Progenitor cell of endocrine pancreas (in vitro differentiated cells): ENCODE results near the gene IST1. TPM values are rescaled to one million over a fixed set of nuclear protein-coding genes. Genes with fewer than 3 reads are reported as not detected.
A peak's percentile ranks its signal among the peaks of the same experiment; 100 is the strongest.

Experiments used
- DNase-seq: peaks from one replicate; pipeline ENCODE4 v3.0.0; 2021; ENCODE audit warnings: low spot score; ENCODE audit not compliant: unreplicated experiment
- H3K27ac Mint-ChIP-seq: 2 replicates; pipeline ENCODE4 v1.8.0; 2021; ENCODE audit warnings: mild to moderate bottlenecking, moderate library complexity, mixed read lengths
- H3K27me3 Mint-ChIP-seq: 2 replicates; pipeline ENCODE4 v1.8.0; 2021; ENCODE audit warnings: mixed read lengths
- H3K36me3 Mint-ChIP-seq: 2 replicates; pipeline ENCODE4 v1.8.0; 2022; ENCODE audit warnings: mixed read lengths; ENCODE audit not compliant: insufficient read depth
- H3K4me1 Mint-ChIP-seq: 2 replicates; pipeline ENCODE4 v1.8.0; 2021; ENCODE audit warnings: low read depth, mixed read lengths
- H3K4me3 Mint-ChIP-seq: 2 replicates; pipeline ENCODE4 v1.8.0; 2021; ENCODE audit warnings: low read depth, mild to moderate bottlenecking, moderate library complexity, mixed read lengths
- H3K9me3 Mint-ChIP-seq: 2 replicates; pipeline ENCODE4 v1.8.0; 2021; ENCODE audit warnings: low read depth, mixed read lengths
- CTCF ChIP-seq: fragments of 200-600 bp; sonication (generic); IDR thresholded peaks from one replicate; pipeline ENCODE4 v1.5.0; 2021; ENCODE audit warnings: antibody characterized with exemption, mild to moderate bottlenecking; ENCODE audit not compliant: unreplicated experiment
- long read RNA-seq: library from polyadenylated mRNA; unstranded; transcript quantifications from one replicate; pipeline ENCODE4 v2.0.0, GENCODE V29; 2020
- total RNA-seq: library from RNA; stranded (reverse); gene quantifications from 2 replicates; pipeline ENCODE4 v1.2.1, GENCODE V29; 2021

The IST1 gene
- total RNA-seq, result 280 and 304 TPM in 2 replicates
- long read RNA-seq, full-length matches to known transcripts, result 761 of 963 reads
- long read RNA-seq, partial matches to known transcripts, result 60 of 963 reads
- long read RNA-seq, other reads (novel, unspliced or antisense), result 142 of 963 reads

- H3K36me3 Mint-ChIP-seq, result peaks cover 6% of the 10 kb centered on the region
- H3K9me3 Mint-ChIP-seq, result no peaks in the 10 kb centered on the region
Measured at GRCh38 chr16:71894921-71895678, at the start of gene IST1. IST1 (plus strand) TSS chr16:71895531; CDS start chr16:71915641, 20,110 bp downstream.

GRCh38 chr16:71845639-71846430 is 49.5 kb upstream of the IST1 start, which contains the start of gene ATXN1L:
ATXN1L (plus strand) TSS chr16:71845976; CDS start chr16:71849741, 3,765 bp downstream.
- Mint-ChIP-seq H3K27ac (peak within 1 kb of the TSS; percentile 97), H3K4me3 (peak within 1 kb of the TSS; percentile 92), H3K27me3 (no peaks in the 10 kb centered on the region), H3K36me3 (peaks cover 12% of the 10 kb centered on the region), H3K4me1 (peaks cover 13% of the 10 kb centered on the region), H3K9me3 (no peaks in the 10 kb centered on the region)
- peak; percentile 93 for DNase-seq
- no peak for TF ChIP-seq CTCF

More at GRCh38 chr16:71894921-71895678, at the start of gene IST1:
- DNase-seq, result peak; percentile 98
- Mint-ChIP-seq H3K4me3 (peak within 1 kb of the TSS; percentile 98), H3K27me3 (no peaks in the 10 kb centered on the region), H3K4me1 (peaks cover 11% of the 10 kb centered on the region), H3K27ac (peak within 1 kb of the TSS; percentile 99)
- TF ChIP-seq CTCF, result no peak

- H3K4me3 Mint-ChIP-seq, result peak overlapping the region; percentile 92
- no peaks in the 10 kb centered on the region for H3K27me3 Mint-ChIP-seq
- peaks cover 13% of the 10 kb centered on the region for H3K4me1 Mint-ChIP-seq
- TF ChIP-seq CTCF, result no peak
- H3K27ac Mint-ChIP-seq, result peak overlapping the region; percentile 93
- H3K36me3 Mint-ChIP-seq, result peaks cover 12% of the 10 kb centered on the region
- no peaks in the 10 kb centered on the region for H3K9me3 Mint-ChIP-seq
- no peak for DNase-seq
Measured at GRCh38 chr16:71846431-71846830, 48.9 kb upstream of the IST1 start.

GRCh38 chr16:71847096-71847495 is 48.2 kb upstream of the IST1 start:
- DNase-seq, result no peak
- H3K27me3 Mint-ChIP-seq, result no peaks in the 10 kb centered on the region
- no peak for TF ChIP-seq CTCF
- no peaks in the 10 kb centered on the region for H3K9me3 Mint-ChIP-seq
- peaks cover 12% of the 10 kb centered on the region for H3K36me3 Mint-ChIP-seq
- peak overlapping the region; percentile 92 for H3K4me3 Mint-ChIP-seq
- H3K27ac Mint-ChIP-seq, result peak overlapping the region; percentile 93
- peaks cover 13% of the 10 kb centered on the region for H3K4me1 Mint-ChIP-seq

- Mint-ChIP-seq H3K4me3 (no peak overlapping the region), H3K36me3 (peaks cover 14% of the 10 kb centered on the region), H3K27me3 (no peaks in the 10 kb centered on the region), H3K27ac (no peak overlapping the region), H3K9me3 (no peaks in the 10 kb centered on the region), H3K4me1 (peaks cover 20% of the 10 kb centered on the region)
- no peak for DNase-seq
- TF ChIP-seq CTCF, result no peak
Measured at GRCh38 chr16:71848622-71849021, 46.7 kb upstream of the IST1 start.
